Activated B cell treated with CpG ODN at 0.5 μM for 24 hours (primary cell): Measurements from ENCODE around the gene WDR45. TPM values are rescaled to one million over a fixed set of nuclear protein-coding genes. Genes with fewer than 3 reads are reported as not detected.

Experiments used
- ATAC-seq: fragments of 200-7000 bp; cut with Tn5 transposase; one replicate; pipeline ENCODE4 v1.10.0; 2021; ENCODE audit warnings: low read depth, mild to moderate bottlenecking, moderate library complexity
- CTCF ChIA-PET: fragments of 350-600 bp; sonication (Branson Sonifier 250); formaldehyde crosslinking; loops from one replicate; lab custom pipeline; 2021; ENCODE audit warnings: antibody characterized with exemption; lab: Charles Lee
- POLR2A ChIA-PET: fragments of 350-600 bp; sonication (Branson Sonifier 250); formaldehyde crosslinking; loops from one replicate; lab custom pipeline; 2021; ENCODE audit warnings: antibody characterized with exemption; lab: Charles Lee
- DNase-seq: peaks from one replicate; pipeline ENCODE4 v3.0.0; 2022
- H3K27ac Mint-ChIP-seq: one replicate; pipeline ENCODE4 v1.8.0; 2020; ENCODE audit warnings: mixed read lengths
- H3K27me3 Mint-ChIP-seq: one replicate; pipeline ENCODE4 v1.8.0; 2021; ENCODE audit warnings: mixed read lengths
- H3K36me3 Mint-ChIP-seq: one replicate; pipeline ENCODE4 v1.8.0; 2021; ENCODE audit warnings: low read depth, mixed read lengths
- H3K4me1 Mint-ChIP-seq: one replicate; pipeline ENCODE4 v1.8.0; 2021; ENCODE audit warnings: mixed read lengths
- H3K4me3 Mint-ChIP-seq: one replicate; pipeline ENCODE4 v1.8.0; 2020; ENCODE audit warnings: mild to moderate bottlenecking, mixed read lengths
- H3K9me3 Mint-ChIP-seq: one replicate; pipeline ENCODE4 v1.8.0; 2020; ENCODE audit warnings: mixed read lengths
- CTCF ChIP-seq: fragments of 200-600 bp; IDR thresholded peaks from one replicate; pipeline ENCODE4 v1.8.0; 2022; ENCODE audit warnings: antibody characterized with exemption, mild to moderate bottlenecking
- intact Hi-C: fragments of 100-400 bp; cut with micrococcal nuclease; formaldehyde crosslinking; loops from one replicate; pipeline ENCODE4 v1.15.1; 2024
- total RNA-seq: library from RNA; stranded (reverse); gene quantifications from 2 replicates; pipeline ENCODE4 v1.2.3, GENCODE V29; 2022

WDR45 gene
- total RNA-seq, 1 donor from 2014 or later: 55.8 TPM

- H3K27ac Mint-ChIP-seq: peak overlapping the region; percentile 85
- DNase-seq (no peak), ATAC-seq (peak; percentile 1)
- H3K9me3 Mint-ChIP-seq: no peaks in the 10 kb centered on the region
- intact Hi-C loops: loop anchor here (1.0 to 10.0 kb wide), 11 partner anchors 11 to 394 kb away; partner anchors contain the start of genes GRIPAP1, PQBP1, PRAF2 and TIMM17B
- POLR2A ChIA-PET: interaction anchor here (0.6 to 4.1 kb wide), 20 partner anchors 11 to 1486 kb away, joined by 3 to 39 read pairs (median 4); partner anchors contain the start of genes GRIPAP1, HDAC6, KCND1 and OTUD5
- H3K4me1 Mint-ChIP-seq: peaks cover 33% of the 10 kb centered on the region
- no peak for TF ChIP-seq CTCF
- CTCF ChIA-PET: interaction anchor here (0.9 to 2.4 kb wide), 4 partner anchors 40 to 395 kb away, joined by 3 to 8 read pairs (median 3); partner anchors contain the start of genes GRIPAP1 and KCND1
- H3K4me3 Mint-ChIP-seq: peak overlapping the region; percentile 89
- peaks cover 20% of the 10 kb centered on the region for H3K36me3 Mint-ChIP-seq
- H3K27me3 Mint-ChIP-seq: no peaks in the 10 kb centered on the region
Observed at GRCh38 chrX:49042581-49043219, 37.0 kb downstream of the WDR45 start.

GRCh38 chrX:49041744-49042580 is 37.7 kb downstream of the WDR45 start:
- ChIA-PET CTCF (interaction anchor here (0.9 to 2.4 kb wide), 3 partner anchors 70 to 394 kb away, joined by 3 to 8 read pairs (median 3); partner anchors contain the start of gene KCND1), POLR2A (interaction anchor here (0.8 to 4.1 kb wide), 13 partner anchors 11 to 241 kb away, joined by 3 to 39 read pairs (median 3); partner anchors contain the start of genes GRIPAP1, HDAC6, KCND1 and OTUD5)
- ATAC-seq: no peak
- Mint-ChIP-seq H3K27ac (peak overlapping the region; percentile 85), H3K4me1 (peaks cover 33% of the 10 kb centered on the region), H3K9me3 (no peaks in the 10 kb centered on the region), H3K4me3 (peak overlapping the region; percentile 89), H3K36me3 (peaks cover 24% of the 10 kb centered on the region), H3K27me3 (no peaks in the 10 kb centered on the region)
- no peak for DNase-seq
- intact Hi-C loops: loop anchor here (10.0 kb wide), 1 partner anchor 367 kb away; no protein-coding TSS in a partner anchor
- TF ChIP-seq CTCF: no peak

GRCh38 chrX:49040376-49040955 is 39.2 kb downstream of the WDR45 start:
- POLR2A ChIA-PET: interaction anchor here (0.6 to 0.8 kb wide), 3 partner anchors 52 to 1484 kb away, joined by 3 to 5 read pairs (median 4); partner anchors contain the start of gene PLP2
- H3K36me3 Mint-ChIP-seq: peaks cover 24% of the 10 kb centered on the region
- no peaks in the 10 kb centered on the region for H3K9me3 Mint-ChIP-seq
- H3K27me3 Mint-ChIP-seq: no peaks in the 10 kb centered on the region
- CTCF ChIA-PET: no interaction called here
- peaks cover 33% of the 10 kb centered on the region for H3K4me1 Mint-ChIP-seq
- H3K27ac Mint-ChIP-seq: peak overlapping the region; percentile 53
- no peak overlapping the region for H3K4me3 Mint-ChIP-seq
- intact Hi-C loops: loop anchor here (10.0 kb wide), 1 partner anchor 366 kb away; no protein-coding TSS in a partner anchor
- TF ChIP-seq CTCF: no peak
- no peak for ATAC-seq
- DNase-seq: no peak

- ChIA-PET CTCF (no interaction called here), POLR2A (interaction anchor here (0.6 to 0.9 kb wide), 4 partner anchors 37 to 1484 kb away, joined by 3 to 5 read pairs (median 4); partner anchors contain the start of genes GRIPAP1 and PLP2)
- ATAC-seq: no peak
- H3K4me1 Mint-ChIP-seq: peaks cover 33% of the 10 kb centered on the region
- no peaks in the 10 kb centered on the region for H3K27me3 Mint-ChIP-seq
- no peak for DNase-seq
- intact Hi-C loops: loop anchor here (10.0 kb wide), 1 partner anchor 365 kb away; no protein-coding TSS in a partner anchor
- H3K4me3 Mint-ChIP-seq: no peak overlapping the region
- TF ChIP-seq CTCF: no peak
- peaks cover 25% of the 10 kb centered on the region for H3K36me3 Mint-ChIP-seq
- H3K9me3 Mint-ChIP-seq: no peaks in the 10 kb centered on the region
- H3K27ac Mint-ChIP-seq: peak overlapping the region; percentile 53
Observed at GRCh38 chrX:49039598-49040375, 39.9 kb downstream of the WDR45 start.
